GM12892 (cell line): Measurements from ENCODE around the gene ENAH.

ENCODE experiments used
- POLR2A ChIP-seq: IDR thresholded peaks from 2 replicates; pipeline ENCODE4 v1.6.1; 2011; ENCODE audit warnings: low read depth, low read length, control low read depth
- POLR2AphosphoS5 ChIP-seq: IDR thresholded peaks from 2 replicates; pipeline ENCODE4 v1.6.1; 2011; ENCODE audit warnings: low read depth, low read length, control low read depth
- TAF1 ChIP-seq: IDR thresholded peaks from 2 replicates; pipeline ENCODE4 v1.6.1; 2011; ENCODE audit warnings: low read depth, mild to moderate bottlenecking, control low read depth, low read length, borderline replicate concordance

GRCh38 chr1:225581186-225581585 is 71.7 kb downstream of the ENAH start:
- TF ChIP-seq POLR2A (no peak), POLR2AphosphoS5 (no peak), TAF1 (no peak)
